H1 (cell line): ENCODE results near the gene MYO18A. TPM values are rescaled to one million over a fixed set of nuclear protein-coding genes. Genes with fewer than 3 reads are reported as not detected.

Experiments used
- JUND ChIP-seq: IDR thresholded peaks from 2 replicates; pipeline ENCODE4 v1.6.1; 2011; ENCODE audit warnings: mild to moderate bottlenecking, improper control_type of control experiment, low read length
- polyA plus RNA-seq, 7 experiments: library from polyadenylated mRNA; depleted of rRNA in 3 of 7; stranded (reverse) in 5 of 7; unstranded in 2 of 7; fragments of >200 nt in 5 of 7; fragments of 200-250 nt in 2 of 7; gene quantifications; 1 replicate in 5 of 7; 2 replicates in 1 of 7; 4 replicates in 1 of 7; pipeline versions ENCODE4 v1.2.1 to v1.2.3, GENCODE V29; 2011 to 2013; ENCODE audit warnings: missing spikeins in 2 of 7, mixed read lengths in 2 of 7
- total RNA-seq: library from RNA; stranded (reverse); fragmentation: NEBNext Ultra II Directional; extraction: Animal tissue kit (Norgen Biotek cat#: 25700); gene quantifications from 2 replicates; pipeline ENCODE4 v1.2.1, GENCODE V29; 2021
- TF ChIP-seq, protein P1 (sequence below): fragments of 300-600 bp; sonication (generic); IDR thresholded peaks from 2 replicates; pipeline ENCODE4 v1.7.1; 2012; ENCODE audit warnings: low read length, moderate library complexity, mild to moderate bottlenecking, inconsistent platforms; ENCODE audit not compliant: insufficient replicate concordance

The MYO18A gene
- total and polyA plus RNA-seq, 2 of the 8 experiments (the other 6 are each of a cell fraction or from before 2014, with no cell fraction given): 7.6 to 43.8 TPM

- TF ChIP-seq, protein P1, sequence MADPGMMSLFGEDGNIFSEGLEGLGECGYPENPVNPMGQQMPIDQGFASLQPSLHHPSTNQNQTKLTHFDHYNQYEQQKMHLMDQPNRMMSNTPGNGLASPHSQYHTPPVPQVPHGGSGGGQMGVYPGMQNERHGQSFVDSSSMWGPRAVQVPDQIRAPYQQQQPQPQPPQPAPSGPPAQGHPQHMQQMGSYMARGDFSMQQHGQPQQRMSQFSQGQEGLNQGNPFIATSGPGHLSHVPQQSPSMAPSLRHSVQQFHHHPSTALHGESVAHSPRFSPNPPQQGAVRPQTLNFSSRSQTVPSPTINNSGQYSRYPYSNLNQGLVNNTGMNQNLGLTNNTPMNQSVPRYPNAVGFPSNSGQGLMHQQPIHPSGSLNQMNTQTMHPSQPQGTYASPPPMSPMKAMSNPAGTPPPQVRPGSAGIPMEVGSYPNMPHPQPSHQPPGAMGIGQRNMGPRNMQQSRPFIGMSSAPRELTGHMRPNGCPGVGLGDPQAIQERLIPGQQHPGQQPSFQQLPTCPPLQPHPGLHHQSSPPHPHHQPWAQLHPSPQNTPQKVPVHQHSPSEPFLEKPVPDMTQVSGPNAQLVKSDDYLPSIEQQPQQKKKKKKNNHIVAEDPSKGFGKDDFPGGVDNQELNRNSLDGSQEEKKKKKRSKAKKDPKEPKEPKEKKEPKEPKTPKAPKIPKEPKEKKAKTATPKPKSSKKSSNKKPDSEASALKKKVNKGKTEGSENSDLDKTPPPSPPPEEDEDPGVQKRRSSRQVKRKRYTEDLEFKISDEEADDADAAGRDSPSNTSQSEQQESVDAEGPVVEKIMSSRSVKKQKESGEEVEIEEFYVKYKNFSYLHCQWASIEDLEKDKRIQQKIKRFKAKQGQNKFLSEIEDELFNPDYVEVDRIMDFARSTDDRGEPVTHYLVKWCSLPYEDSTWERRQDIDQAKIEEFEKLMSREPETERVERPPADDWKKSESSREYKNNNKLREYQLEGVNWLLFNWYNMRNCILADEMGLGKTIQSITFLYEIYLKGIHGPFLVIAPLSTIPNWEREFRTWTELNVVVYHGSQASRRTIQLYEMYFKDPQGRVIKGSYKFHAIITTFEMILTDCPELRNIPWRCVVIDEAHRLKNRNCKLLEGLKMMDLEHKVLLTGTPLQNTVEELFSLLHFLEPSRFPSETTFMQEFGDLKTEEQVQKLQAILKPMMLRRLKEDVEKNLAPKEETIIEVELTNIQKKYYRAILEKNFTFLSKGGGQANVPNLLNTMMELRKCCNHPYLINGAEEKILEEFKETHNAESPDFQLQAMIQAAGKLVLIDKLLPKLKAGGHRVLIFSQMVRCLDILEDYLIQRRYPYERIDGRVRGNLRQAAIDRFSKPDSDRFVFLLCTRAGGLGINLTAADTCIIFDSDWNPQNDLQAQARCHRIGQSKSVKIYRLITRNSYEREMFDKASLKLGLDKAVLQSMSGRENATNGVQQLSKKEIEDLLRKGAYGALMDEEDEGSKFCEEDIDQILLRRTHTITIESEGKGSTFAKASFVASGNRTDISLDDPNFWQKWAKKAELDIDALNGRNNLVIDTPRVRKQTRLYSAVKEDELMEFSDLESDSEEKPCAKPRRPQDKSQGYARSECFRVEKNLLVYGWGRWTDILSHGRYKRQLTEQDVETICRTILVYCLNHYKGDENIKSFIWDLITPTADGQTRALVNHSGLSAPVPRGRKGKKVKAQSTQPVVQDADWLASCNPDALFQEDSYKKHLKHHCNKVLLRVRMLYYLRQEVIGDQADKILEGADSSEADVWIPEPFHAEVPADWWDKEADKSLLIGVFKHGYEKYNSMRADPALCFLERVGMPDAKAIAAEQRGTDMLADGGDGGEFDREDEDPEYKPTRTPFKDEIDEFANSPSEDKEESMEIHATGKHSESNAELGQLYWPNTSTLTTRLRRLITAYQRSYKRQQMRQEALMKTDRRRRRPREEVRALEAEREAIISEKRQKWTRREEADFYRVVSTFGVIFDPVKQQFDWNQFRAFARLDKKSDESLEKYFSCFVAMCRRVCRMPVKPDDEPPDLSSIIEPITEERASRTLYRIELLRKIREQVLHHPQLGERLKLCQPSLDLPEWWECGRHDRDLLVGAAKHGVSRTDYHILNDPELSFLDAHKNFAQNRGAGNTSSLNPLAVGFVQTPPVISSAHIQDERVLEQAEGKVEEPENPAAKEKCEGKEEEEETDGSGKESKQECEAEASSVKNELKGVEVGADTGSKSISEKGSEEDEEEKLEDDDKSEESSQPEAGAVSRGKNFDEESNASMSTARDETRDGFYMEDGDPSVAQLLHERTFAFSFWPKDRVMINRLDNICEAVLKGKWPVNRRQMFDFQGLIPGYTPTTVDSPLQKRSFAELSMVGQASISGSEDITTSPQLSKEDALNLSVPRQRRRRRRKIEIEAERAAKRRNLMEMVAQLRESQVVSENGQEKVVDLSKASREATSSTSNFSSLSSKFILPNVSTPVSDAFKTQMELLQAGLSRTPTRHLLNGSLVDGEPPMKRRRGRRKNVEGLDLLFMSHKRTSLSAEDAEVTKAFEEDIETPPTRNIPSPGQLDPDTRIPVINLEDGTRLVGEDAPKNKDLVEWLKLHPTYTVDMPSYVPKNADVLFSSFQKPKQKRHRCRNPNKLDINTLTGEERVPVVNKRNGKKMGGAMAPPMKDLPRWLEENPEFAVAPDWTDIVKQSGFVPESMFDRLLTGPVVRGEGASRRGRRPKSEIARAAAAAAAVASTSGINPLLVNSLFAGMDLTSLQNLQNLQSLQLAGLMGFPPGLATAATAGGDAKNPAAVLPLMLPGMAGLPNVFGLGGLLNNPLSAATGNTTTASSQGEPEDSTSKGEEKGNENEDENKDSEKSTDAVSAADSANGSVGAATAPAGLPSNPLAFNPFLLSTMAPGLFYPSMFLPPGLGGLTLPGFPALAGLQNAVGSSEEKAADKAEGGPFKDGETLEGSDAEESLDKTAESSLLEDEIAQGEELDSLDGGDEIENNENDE: no peak
- TF ChIP-seq JUND: no peak
- TF ChIP-seq, all 59 proteins: peak for 0
Observed at GRCh38 chr17:29125651-29126050, 54.5 kb downstream of the MYO18A start (continued).
